ENCODE data around the gene EFNA1.

DNA sequence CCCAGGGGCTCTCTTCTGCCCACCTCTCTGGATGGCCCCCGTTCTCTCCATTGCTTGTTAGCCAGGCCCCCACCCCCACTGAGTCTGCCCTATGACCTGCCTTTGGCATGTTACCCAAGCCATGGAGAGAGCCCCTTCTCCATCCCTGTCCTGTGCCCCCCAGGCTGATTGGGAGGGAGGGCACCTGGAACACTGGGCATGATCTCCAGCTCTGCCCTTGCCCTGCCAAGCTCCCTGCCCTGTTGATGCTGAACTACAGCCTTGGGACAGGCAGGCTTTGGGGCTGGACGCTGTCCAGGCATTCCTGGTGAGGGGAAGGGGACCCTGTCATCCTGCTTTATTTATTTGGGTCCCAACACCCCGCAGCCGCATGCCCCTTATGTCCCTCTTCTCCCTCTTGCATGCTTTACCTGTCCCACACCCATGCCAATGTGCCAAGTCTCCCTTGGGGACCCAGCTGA, 56.7 kb downstream of the EFNA1 start:
- TF ChIP-seq, protein P1, sequence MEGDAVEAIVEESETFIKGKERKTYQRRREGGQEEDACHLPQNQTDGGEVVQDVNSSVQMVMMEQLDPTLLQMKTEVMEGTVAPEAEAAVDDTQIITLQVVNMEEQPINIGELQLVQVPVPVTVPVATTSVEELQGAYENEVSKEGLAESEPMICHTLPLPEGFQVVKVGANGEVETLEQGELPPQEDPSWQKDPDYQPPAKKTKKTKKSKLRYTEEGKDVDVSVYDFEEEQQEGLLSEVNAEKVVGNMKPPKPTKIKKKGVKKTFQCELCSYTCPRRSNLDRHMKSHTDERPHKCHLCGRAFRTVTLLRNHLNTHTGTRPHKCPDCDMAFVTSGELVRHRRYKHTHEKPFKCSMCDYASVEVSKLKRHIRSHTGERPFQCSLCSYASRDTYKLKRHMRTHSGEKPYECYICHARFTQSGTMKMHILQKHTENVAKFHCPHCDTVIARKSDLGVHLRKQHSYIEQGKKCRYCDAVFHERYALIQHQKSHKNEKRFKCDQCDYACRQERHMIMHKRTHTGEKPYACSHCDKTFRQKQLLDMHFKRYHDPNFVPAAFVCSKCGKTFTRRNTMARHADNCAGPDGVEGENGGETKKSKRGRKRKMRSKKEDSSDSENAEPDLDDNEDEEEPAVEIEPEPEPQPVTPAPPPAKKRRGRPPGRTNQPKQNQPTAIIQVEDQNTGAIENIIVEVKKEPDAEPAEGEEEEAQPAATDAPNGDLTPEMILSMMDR (conservative IDR thresholded peaks at IDR 0.05; ENCODE audit: low read depth, low read length) = no peak
- TF ChIP-seq EZH2phosphoT487 (IDR thresholded peaks at IDR 0.05; ENCODE audit: borderline replicate concordance, low read length) (no peak), EZH2 (IDR thresholded peaks at IDR 0.05; ENCODE audit: low read length, unreplicated experiment) (no peak)

Measured in PC-3 (cell line).